ENCODE data around the gene MESP1.

MESP1 gene

GRCh38 chr15:89768071-89768500 is 17.0 kb upstream of the MESP1 start:
- H3F3A ChIP-seq (ENCODE audit: insufficient read depth) = no peaks in the 10 kb centered on the region
- H3K4me3 ChIP-seq (ENCODE audit: insufficient read depth, low read length, poor library complexity, severe bottlenecking) = no peak overlapping the region
- no peaks in the 10 kb centered on the region for H3K79me2 ChIP-seq (ENCODE audit: insufficient read depth, low read length)
- no peaks in the 10 kb centered on the region for H3K9me3 ChIP-seq (ENCODE audit: insufficient read depth, low read length)
- no peak for TF ChIP-seq CTCF (IDR thresholded peaks at IDR 0.05; ENCODE audit: insufficient read depth, low read length, poor library complexity, severe bottlenecking)
- no peak for TF ChIP-seq EZH2phosphoT487 (conservative IDR thresholded peaks at IDR 0.05; ENCODE audit: low read length)
- no peaks in the 10 kb centered on the region for H4K20me1 ChIP-seq (ENCODE audit: low read depth, low read length)
- H3K27ac ChIP-seq (ENCODE audit: low read depth, low read length) = no peak overlapping the region
- H2AFZ ChIP-seq (ENCODE audit: low read depth, low read length, severe bottlenecking) = no peak overlapping the region
- no peaks in the 10 kb centered on the region for H3K36me3 ChIP-seq (ENCODE audit: low read length)
- H3K27me3 ChIP-seq (ENCODE audit: low read length) = no peaks in the 10 kb centered on the region
- no peaks in the 10 kb centered on the region for H3K9me2 ChIP-seq (replicated peaks; ENCODE audit: insufficient read depth, low read length)
- H3K9ac ChIP-seq (ENCODE audit: low read length) = no peak overlapping the region
- no peak overlapping the region for H3K4me2 ChIP-seq (ENCODE audit: low read depth, low read length, poor library complexity, severe bottlenecking)

GRCh38 chr15:89767411-89767915 is 16.4 kb upstream of the MESP1 start:
- Histone ChIP-seq H2AFZ (ENCODE audit: low read depth, low read length, severe bottlenecking) (no peak overlapping the region), H3K9ac (ENCODE audit: low read length) (no peak overlapping the region), H3K9me3 (ENCODE audit: insufficient read depth, low read length) (no peaks in the 10 kb centered on the region), H3K27me3 (ENCODE audit: low read length) (no peaks in the 10 kb centered on the region), H3F3A (ENCODE audit: insufficient read depth) (no peaks in the 10 kb centered on the region), H3K79me2 (ENCODE audit: insufficient read depth, low read length) (no peaks in the 10 kb centered on the region), H3K27ac (ENCODE audit: low read depth, low read length) (no peak overlapping the region), H3K4me3 (ENCODE audit: insufficient read depth, low read length, poor library complexity, severe bottlenecking) (no peak overlapping the region), H3K9me2 (replicated peaks; ENCODE audit: insufficient read depth, low read length) (no peaks in the 10 kb centered on the region), H3K4me2 (ENCODE audit: low read depth, low read length, poor library complexity, severe bottlenecking) (no peak overlapping the region), H4K20me1 (ENCODE audit: low read depth, low read length) (no peaks in the 10 kb centered on the region), H3K36me3 (ENCODE audit: low read length) (no peaks in the 10 kb centered on the region)
- TF ChIP-seq EZH2phosphoT487 (conservative IDR thresholded peaks at IDR 0.05; ENCODE audit: low read length) (no peak), CTCF (IDR thresholded peaks at IDR 0.05; ENCODE audit: insufficient read depth, low read length, poor library complexity, severe bottlenecking) (no peak)

- no peaks in the 10 kb centered on the region for H4K20me1 ChIP-seq (ENCODE audit: low read depth, low read length)
- H3K4me2 ChIP-seq (ENCODE audit: low read depth, low read length, poor library complexity, severe bottlenecking) = no peak overlapping the region
- no peak overlapping the region for H3K27ac ChIP-seq (ENCODE audit: low read depth, low read length)
- H3K27me3 ChIP-seq (ENCODE audit: low read length) = no peaks in the 10 kb centered on the region
- H3K9ac ChIP-seq (ENCODE audit: low read length) = no peak overlapping the region
- no peaks in the 10 kb centered on the region for H3K36me3 ChIP-seq (ENCODE audit: low read length)
- no peaks in the 10 kb centered on the region for H3K9me2 ChIP-seq (replicated peaks; ENCODE audit: insufficient read depth, low read length)
- H3K79me2 ChIP-seq (ENCODE audit: insufficient read depth, low read length) = no peaks in the 10 kb centered on the region
- TF ChIP-seq EZH2phosphoT487 (conservative IDR thresholded peaks at IDR 0.05; ENCODE audit: low read length) (no peak), CTCF (IDR thresholded peaks at IDR 0.05; ENCODE audit: insufficient read depth, low read length, poor library complexity, severe bottlenecking) (no peak)
- no peaks in the 10 kb centered on the region for H3F3A ChIP-seq (ENCODE audit: insufficient read depth)
- H3K9me3 ChIP-seq (ENCODE audit: insufficient read depth, low read length) = no peaks in the 10 kb centered on the region
- H2AFZ ChIP-seq (ENCODE audit: low read depth, low read length, severe bottlenecking) = no peak overlapping the region
- no peak overlapping the region for H3K4me3 ChIP-seq (ENCODE audit: insufficient read depth, low read length, poor library complexity, severe bottlenecking)
Measured at GRCh38 chr15:89766357-89767311, 15.6 kb upstream of the MESP1 start.
